ENCODE results near the gene PRSS12.
A peak's percentile ranks its signal among the peaks of the same experiment; 100 is the strongest.

- TF ChIP-seq, protein P1, sequence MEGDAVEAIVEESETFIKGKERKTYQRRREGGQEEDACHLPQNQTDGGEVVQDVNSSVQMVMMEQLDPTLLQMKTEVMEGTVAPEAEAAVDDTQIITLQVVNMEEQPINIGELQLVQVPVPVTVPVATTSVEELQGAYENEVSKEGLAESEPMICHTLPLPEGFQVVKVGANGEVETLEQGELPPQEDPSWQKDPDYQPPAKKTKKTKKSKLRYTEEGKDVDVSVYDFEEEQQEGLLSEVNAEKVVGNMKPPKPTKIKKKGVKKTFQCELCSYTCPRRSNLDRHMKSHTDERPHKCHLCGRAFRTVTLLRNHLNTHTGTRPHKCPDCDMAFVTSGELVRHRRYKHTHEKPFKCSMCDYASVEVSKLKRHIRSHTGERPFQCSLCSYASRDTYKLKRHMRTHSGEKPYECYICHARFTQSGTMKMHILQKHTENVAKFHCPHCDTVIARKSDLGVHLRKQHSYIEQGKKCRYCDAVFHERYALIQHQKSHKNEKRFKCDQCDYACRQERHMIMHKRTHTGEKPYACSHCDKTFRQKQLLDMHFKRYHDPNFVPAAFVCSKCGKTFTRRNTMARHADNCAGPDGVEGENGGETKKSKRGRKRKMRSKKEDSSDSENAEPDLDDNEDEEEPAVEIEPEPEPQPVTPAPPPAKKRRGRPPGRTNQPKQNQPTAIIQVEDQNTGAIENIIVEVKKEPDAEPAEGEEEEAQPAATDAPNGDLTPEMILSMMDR (conservative IDR thresholded peaks at IDR 0.05; ENCODE audit: low read depth in 2 of 2), result peak; percentile 48 to 76
- TF ChIP-seq EZH2 (IDR thresholded peaks at IDR 0.05; ENCODE audit: low read depth, unreplicated experiment), result no peak
- TF ChIP-seq POLR2AphosphoS5 (IDR thresholded peaks at IDR 0.05; ENCODE audit: low read depth), result no peak
- no peak for TF ChIP-seq ZNF114 (CRISPR knock-in tag; IDR thresholded peaks at IDR 0.05)
- no peak for TF ChIP-seq JUNB (IDR thresholded peaks at IDR 0.05; ENCODE audit: unreplicated experiment)
- TF ChIP-seq CREB1 (CRISPR knock-in tag; IDR thresholded peaks at IDR 0.05; ENCODE audit: low read depth), result peak; percentile 44; the same call in 1 of the 2 replicates
- 0 out of 2 replicates have a peak, but pooled peaks have one; percentile 11 for TF ChIP-seq ZNF331 (CRISPR knock-in tag; IDR thresholded peaks at IDR 0.05; ENCODE audit: low read depth)
- no peak for TF ChIP-seq REST (IDR thresholded peaks at IDR 0.05; ENCODE audit: unreplicated experiment)
- TF ChIP-seq STAT1 (IDR thresholded peaks at IDR 0.05; ENCODE audit: unreplicated experiment), result no peak
- no peak for TF ChIP-seq EZH2phosphoT487 (IDR thresholded peaks at IDR 0.05; ENCODE audit: unreplicated experiment)
- no peak; the same call in 1 of the 2 replicates for TF ChIP-seq ZNF462 (CRISPR knock-in tag; IDR thresholded peaks at IDR 0.05)
- no peak for TF ChIP-seq NANOG (IDR thresholded peaks at IDR 0.05; ENCODE audit: borderline replicate concordance)
Measured at GRCh38 chr4:118352843-118353533, at the start of gene PRSS12.

Measured in GM23338 (cell line).